ENCODE measurements around the gene COL1A2.

Gene COL1A2

GRCh38 chr7:94394437-94395140 lies at the start of gene COL1A2:
COL1A2 (plus strand) TSS chr7:94394895; CDS start chr7:94395032, 137 bp downstream.
- DNase-seq = no peak

DNA sequence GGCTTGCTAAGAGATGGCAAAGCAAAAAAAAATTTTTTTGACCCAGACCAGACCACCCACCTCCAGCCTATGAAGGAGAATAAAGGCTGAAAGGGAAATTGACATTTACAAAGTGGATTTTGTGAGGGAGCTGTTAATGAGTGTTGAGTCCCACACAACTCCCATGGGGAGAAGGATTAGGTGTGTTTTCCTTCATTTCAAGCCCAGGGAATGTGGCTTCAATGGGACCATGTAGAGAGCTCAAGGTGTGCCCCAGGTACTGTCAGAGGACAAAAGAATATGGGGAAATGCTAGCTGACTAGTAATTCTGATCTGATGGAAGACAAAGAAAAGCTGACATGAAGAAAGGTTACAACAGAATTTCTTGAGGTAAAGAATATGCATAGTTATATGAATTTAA lies 48.8 kb upstream of the COL1A2 start:
- DNase-seq = no peak

GRCh38 chr7:94348142-94348541 lies 46.6 kb upstream of the COL1A2 start:
- no peak for DNase-seq

GRCh38 chr7:94350734-94351133 lies 44.0 kb upstream of the COL1A2 start:
- DNase-seq = no peak

DNA sequence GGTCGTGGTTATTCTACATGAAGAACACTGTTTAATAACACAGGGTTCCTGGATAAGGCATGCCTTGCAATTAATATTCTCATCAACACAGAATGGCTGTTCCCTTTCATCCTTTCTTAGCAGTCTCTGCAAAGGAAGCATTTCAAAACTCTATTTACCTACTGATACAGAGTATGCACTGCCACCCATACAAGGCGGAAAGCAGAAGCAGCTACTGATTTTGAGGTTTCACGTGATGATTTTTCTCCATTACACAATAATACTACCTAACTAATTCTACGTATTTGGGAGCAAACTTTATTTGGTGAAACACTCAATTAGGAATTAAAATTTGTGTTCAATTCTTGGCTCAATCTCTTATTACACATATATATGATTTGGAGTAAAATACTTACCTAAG lies 43.0 kb upstream of the COL1A2 start:
- no peak for DNase-seq

DNA sequence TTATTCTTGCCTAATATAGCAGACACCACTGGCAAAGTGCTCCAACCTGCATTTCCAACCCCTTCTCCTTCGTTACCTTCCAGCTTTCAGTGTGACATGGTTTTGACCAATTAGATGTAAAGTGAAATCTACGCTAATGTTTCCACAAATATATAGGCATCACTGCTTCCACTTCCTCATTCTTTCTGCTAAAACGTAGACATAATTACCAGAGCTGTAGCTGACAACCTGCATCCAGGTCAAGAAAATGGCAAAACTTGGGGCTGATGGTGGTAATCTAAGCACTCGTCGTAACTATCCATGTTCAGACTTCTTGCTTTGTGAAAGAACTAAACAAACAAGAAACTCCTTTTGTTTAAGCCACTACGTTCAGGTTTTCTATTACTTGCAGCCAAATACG lies 41.8 kb upstream of the COL1A2 start:
- no peak for DNase-seq

DNA sequence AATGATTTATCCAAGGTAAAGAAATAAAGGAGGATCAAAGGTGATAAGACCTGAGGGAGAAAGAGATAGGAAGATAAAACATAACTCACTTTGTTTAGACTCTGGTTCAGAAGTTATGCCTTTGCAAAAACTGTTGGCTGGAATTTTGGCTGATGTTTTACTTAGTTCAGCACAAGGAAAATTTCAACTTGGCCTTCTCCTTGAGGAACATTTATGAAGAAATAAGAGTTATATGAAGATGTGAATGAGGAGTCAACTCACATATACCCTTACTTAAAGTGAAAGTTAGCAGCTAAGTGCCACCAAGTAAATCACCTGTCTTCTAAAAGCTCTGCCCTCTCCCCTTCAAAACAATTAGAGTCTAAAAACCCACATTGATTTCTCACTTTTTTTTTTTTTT lies 39.7 kb upstream of the COL1A2 start:
- DNase-seq = no peak

DNA sequence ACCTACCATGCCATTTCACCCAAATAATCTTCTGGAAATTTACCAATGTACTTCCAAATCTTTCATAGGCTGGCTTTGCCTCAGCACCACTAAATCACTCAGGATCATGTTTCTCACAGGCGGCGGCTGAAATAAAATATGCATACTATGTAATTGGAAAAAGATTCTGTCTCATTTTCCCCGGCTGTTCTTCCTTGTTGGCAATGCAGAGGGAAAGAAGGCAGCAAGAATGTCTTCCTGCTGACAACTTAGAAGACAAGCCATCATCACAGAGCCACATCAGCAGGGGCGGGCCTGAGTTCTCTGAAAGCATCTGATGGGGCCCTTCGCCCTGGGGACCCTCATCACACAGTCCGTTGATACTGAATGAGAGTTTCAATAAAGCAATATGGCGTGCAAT lies 39.2 kb upstream of the COL1A2 start:
- DNase-seq = no peak

DNA sequence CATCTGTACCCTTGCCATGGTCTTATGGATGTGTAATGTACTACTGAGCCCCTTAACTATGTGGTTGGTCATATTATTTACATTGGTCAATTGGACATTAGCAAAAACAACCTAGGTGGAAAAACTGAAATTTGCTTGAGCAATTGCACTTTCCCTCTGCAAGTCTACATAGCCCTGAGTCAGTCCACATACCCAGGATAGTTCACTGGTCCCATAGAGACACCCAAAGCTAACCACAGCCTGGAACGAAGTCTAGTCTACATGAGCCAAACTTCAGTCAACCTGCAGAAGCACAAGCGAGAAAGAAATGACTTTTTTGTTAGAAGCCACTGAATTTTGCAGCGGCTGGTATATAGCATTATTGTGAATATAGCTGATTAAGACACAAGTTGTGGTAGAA lies 37.6 kb upstream of the COL1A2 start:
- no peak for DNase-seq

GRCh38 chr7:94360926-94361325 lies 33.8 kb upstream of the COL1A2 start:
- DNase-seq = no peak

DNA sequence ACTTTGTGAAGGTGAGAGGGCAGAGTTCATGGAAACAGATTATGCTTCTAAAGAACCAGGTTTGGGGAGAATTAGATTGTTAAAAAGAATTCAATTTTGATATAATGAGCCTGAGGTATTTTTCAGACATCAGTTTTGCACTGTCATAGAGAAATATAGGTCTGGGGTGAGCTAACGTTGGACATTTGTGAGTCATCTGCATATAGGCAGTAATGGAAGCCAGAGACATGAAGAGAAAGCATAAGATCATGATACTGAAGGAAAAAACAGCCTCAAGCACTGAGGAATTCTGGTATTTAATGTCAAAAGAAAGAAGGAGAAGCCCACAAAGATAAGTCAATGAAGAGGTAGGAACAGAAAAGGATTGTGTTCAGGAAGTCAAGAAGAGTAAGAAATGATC lies 32.4 kb upstream of the COL1A2 start:
- DNase-seq = no peak

DNA sequence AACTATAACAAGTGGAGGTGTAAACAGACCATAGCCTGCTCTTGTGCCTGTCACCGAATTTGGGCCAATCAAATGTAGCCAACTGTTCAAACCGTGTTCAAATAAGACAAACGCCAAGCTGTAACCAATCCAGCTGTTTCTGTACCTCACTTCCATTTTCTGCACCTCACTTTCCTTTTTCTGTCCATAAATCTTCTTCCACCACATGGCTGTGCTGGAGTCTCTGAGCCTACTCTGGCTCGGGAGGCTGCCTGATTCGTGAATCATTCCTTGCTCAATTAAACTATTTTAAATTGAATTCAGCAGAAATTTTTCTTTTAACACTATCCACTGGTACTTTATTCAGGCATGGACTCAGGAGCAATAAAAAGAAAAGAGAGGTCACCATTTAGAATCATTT lies 29.9 kb upstream of the COL1A2 start:
- no peak for DNase-seq

DNA sequence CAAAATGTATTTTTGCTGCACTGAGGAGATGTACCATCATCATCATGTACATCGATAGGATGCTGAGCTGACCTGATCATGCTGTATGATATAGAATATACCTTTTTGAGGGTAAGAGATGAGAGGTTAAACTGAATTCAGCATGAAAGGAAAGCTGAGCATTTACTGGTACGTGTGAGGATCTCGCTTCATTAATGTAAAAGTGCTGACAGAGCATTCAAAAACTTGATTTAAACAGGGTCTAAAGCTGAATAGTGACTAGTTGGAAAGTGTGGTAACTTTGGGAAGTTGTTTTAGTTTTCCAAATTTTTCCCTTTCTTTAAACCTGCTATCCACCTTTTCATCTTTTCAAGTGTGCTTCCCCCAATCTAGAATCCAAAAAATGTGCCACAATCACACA lies 28.5 kb upstream of the COL1A2 start:
- no peak for DNase-seq

DNA sequence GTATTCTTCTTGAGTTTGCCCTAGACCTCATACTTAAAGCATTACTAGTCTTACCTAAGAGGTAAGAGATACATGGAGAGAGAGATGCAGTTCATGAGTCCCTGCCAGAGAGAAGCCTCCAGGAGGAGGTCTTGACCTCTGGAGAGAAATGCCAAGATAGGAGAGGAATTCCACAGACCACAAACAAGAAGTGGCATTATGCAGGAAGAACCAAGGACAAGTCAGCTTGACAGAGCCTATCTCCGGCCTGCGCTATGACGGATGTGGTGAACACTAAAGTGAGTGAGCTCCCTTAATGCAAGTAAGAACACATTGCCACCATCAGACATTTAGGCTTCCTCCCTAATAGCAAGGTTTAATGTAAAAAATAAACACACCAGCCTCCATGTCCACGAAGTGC lies 27.9 kb upstream of the COL1A2 start:
- DNase-seq = no peak

DNA sequence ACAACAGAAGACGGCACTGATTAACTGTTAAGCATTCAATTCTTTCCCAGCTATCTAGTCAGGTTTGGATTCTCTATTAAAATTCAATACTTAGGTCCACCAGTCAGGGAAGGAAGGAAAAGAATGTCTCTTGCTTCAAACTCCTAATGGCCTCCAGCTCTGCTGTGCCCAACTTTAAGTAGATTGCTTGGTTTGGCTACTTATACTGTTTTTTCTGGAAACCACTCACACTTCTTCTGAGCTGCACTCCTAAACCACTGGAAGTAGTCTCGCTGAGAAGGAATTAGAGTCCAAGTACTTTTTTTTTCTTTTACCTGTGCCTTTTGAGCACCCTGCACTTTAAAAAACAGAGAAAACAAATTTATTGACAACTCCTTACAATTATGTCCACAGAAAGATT lies 26.7 kb upstream of the COL1A2 start:
- DNase-seq = no peak

- DNase-seq = no peak
Measured at GRCh38 chr7:94368371-94368791, 26.3 kb upstream of the COL1A2 start.

- no peak for DNase-seq
Measured at GRCh38 chr7:94374231-94374630, 20.5 kb upstream of the COL1A2 start.

DNA sequence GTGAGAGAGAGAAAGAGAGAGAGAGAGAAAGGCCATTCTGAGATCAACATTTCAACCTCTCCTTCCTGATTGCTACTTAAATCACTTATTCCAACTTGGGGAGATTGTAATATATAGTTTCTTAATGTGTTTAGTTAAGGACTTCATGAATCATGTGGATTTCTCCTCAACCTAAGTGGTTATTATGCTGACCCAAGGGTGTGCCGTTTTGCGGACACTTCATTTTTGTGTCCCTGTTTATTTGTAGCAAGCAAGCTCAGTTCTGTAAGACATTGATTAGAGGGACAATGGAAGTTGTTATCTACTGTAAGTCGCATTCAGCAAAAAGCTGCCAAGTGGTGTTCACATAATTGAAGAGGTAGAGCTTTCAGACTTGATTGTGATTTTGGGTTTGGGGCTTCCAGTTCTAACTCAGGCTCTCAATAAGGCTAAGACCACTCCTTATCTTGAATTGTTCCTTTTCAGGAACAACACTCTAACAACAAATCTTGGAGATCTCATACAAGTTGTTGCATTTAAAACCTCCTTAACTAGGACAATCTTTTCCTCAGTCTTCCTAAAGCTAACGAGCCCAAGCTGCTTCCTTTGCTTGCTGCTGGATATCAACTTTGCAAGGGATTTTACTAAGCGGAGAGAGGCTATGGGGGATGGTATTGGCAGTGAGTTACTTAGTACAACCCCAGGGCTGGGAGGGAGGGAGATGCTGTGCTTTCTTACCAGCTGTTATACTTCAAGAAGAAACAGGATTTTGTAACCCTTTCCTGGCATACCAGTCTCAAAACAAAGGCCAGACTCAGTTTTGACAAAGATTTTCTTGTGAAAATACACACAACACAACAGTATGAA lies 19.8 kb upstream of the COL1A2 start:
- DNase-seq = no peak

- DNase-seq = no peak
Measured at GRCh38 chr7:94375691-94376090, 19.0 kb upstream of the COL1A2 start.

DNA sequence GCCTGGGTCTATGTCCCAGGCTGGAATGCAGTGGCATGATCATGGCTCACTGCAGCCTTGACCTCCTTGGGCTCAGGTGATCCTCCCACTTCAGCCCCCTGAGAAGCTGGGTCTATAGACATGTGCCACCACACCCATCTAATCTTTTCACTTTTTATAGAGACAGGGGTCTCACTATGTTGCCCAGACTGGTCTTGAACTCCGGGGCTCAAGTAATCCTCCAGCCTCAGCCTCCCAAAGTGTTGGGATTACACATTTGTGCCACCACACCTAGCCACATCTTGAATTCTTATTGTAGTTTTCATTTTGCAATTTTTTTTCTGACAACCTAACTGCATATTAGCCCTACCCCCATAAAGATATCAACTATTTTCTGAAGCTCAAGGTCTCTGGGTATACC lies 18.4 kb upstream of the COL1A2 start:
- DNase-seq = no peak

- no peak for DNase-seq
Measured at GRCh38 chr7:94378356-94378755, 16.3 kb upstream of the COL1A2 start.

- DNase-seq = no peak
Measured at GRCh38 chr7:94380264-94380663, 14.4 kb upstream of the COL1A2 start.

- DNase-seq = no peak
Measured at GRCh38 chr7:94382132-94382531, 12.6 kb upstream of the COL1A2 start.

DNA sequence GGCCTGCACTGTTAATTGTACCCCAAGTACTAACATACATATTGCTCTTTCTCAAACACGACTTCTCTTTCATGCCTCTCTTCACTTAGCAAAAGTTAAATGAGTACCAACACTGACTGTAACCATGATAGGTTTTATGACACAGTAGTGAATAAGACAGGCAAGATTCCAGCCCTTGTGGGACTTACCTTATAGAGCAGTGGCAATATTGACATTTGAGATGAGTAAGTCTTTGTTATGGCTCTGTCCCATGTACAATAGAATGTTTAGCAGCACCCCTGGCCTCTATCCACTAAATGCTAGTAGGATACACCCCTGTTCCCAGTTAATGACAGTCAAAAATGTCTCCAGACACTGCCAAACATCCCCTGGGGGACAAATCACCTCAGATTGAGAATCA lies 11.9 kb upstream of the COL1A2 start:
- no peak for DNase-seq

DNA sequence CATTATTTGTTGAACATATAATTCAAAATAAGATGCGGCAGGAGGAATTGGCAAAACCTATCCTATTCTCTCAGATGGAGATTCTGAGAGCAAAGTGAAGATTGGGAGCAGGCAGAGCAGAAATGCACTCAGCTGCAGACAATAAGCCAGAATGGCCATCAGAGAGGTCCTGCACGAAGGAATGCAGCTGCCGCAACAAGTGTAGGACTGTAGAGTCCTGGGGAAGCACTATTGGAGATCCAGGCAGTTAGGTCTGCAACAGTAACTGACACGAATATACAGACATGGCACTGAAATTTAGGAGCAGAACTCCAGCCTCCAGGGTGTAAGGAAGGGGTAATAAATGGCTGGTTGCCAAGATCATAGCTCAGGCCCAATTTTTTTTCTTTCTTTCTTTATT lies 10.4 kb upstream of the COL1A2 start:
- DNase-seq = no peak
